SH-SY5Y (cell line): ENCODE data around the gene SND1.

ENCODE experiments used
- GATA2 ChIP-seq: IDR thresholded peaks from 2 replicates; pipeline ENCODE4 v1.6.1; 2011; ENCODE audit warnings: mild to moderate bottlenecking, low read depth, low read length
- GATA3 ChIP-seq: IDR thresholded peaks from 2 replicates; pipeline ENCODE4 v1.6.1; 2011; ENCODE audit warnings: low read depth, mild to moderate bottlenecking, low read length, moderate library complexity

DNA sequence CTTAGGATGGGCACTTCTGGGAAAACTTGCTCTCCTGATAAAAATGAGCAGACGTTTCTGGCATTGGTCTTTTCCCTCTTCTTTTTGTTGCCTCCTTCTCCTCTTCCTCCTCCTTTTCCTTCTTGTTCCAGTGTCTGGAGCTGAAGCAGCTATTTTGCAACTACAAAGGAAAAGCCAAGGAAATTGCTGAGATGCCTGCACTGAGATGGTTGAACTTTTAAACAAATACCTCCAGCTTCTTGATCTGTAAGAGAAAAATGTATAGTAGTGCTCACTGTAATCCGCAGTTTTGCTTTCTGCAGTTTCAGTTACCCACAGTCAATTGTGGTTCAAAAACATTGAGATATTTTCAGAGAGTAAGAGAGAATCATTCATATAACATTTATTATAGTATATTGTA, 7.5 kb upstream of the SND1 start:
- TF ChIP-seq GATA2 (no peak), GATA3 (no peak)
